Transverse colon (tissue), 4 donors: ENCODE measurements around the gene PDZD2. TPM values are rescaled to one million over a fixed set of nuclear protein-coding genes. Genes with fewer than 3 reads are reported as not detected.

ENCODE experiments used
- DNase-seq: peaks from one replicate; pipeline ENCODE4 v3.0.0-alpha.2; 2019
- H3K27ac ChIP-seq, 4 donors: fragments of 200-600 bp; sonication (generic); 2 replicates each; pipeline ENCODE4 v1.5.1; 2016 to 2018; ENCODE audit warnings: inconsistent platforms in 4 of 4
- H3K27me3 ChIP-seq: fragments of 200-600 bp; sonication (generic); 2 replicates; pipeline ENCODE4 v1.5.1; 2017; ENCODE audit warnings: inconsistent platforms
- H3K36me3 ChIP-seq, 4 donors: fragments of 200-600 bp; sonication (generic); 2 replicates each; pipeline ENCODE4 v1.5.1; 2017 to 2019; ENCODE audit warnings: inconsistent platforms in 4 of 4
- H3K4me1 ChIP-seq, 4 donors: fragments of 200-600 bp; sonication (generic); 2 replicates each; pipeline ENCODE4 v1.5.1; 2017 to 2020; ENCODE audit warnings: inconsistent platforms in 4 of 4
- H3K4me3 ChIP-seq, 4 donors: fragments of 200-600 bp; sonication (generic); 1 replicate in 1 of 4; 2 replicates in 3 of 4; pipeline versions ENCODE4 v1.5.1 to v1.6.1; 2017 to 2019; ENCODE audit warnings: inconsistent platforms in 4 of 4
- H3K9me3 ChIP-seq, 2 donors: fragments of 200-600 bp; sonication (generic); 2 replicates each; pipeline ENCODE4 v1.5.1; 2017 to 2019; ENCODE audit warnings: inconsistent platforms in 2 of 2
- EP300 ChIP-seq: sonication (generic); formaldehyde crosslinking; IDR thresholded peaks from one replicate; pipeline ENCODE4 v1.6.1; 2017; ENCODE audit warnings: antibody characterized with exemption, low read depth
- POLR2A ChIP-seq: fragments of 450-650 bp; IDR thresholded peaks from one replicate; pipeline ENCODE4 v1.6.1; 2016; ENCODE audit warnings: antibody characterized with exemption, mild to moderate bottlenecking, moderate library complexity
- POLR2AphosphoS5 ChIP-seq, 3 donors: sonication (generic); formaldehyde crosslinking; IDR thresholded peaks; one replicate each; pipeline ENCODE4 v1.6.1; 2016; ENCODE audit warnings: antibody characterized with exemption in 3 of 3
- WGBS, 2 donors: methylation state at CpG; one replicate each; pipeline ENCODE4 v1.1.5; 2018; ENCODE audit warnings: low coverage in 1 of 2; 5-methylcytosine and 5-hydroxymethylcytosine counted together
- in situ Hi-C, 4 donors: fragments of 200-750 bp; cut with MboI; loops; one replicate each; pipeline versions ENCODE4 v1.15.0 to v1.15.1; 2017; ENCODE audit warnings: low sequenced_read_pairs in 3 of 4, low pct_ligation_motif_present in 1 of 4, low pct_unique_long_range_greater_than_20kb in 1 of 4
- intact Hi-C: fragments of 100-400 bp; cut with DNase I; formaldehyde crosslinking; loops from one replicate; pipeline ENCODE4 v1.15.1; 2023; ENCODE audit warnings: low total_unique reads
- total RNA-seq, 4 donors: library from RNA; depleted of rRNA; stranded (reverse); fragments of >200 nt; gene quantifications; one replicate each; pipeline ENCODE4 v1.1.0, GENCODE V29; 2016
- TF ChIP-seq, protein P1 (sequence below), 5 experiments: fragments of 200-600 bp in 3 of 5; fragments of 450-650 bp in 2 of 5; sonication (generic) in 3 of 5; IDR thresholded peaks; 1 replicate in 2 of 5; 2 replicates in 3 of 5; pipeline ENCODE4 v1.5.1; 2016 to 2017; ENCODE audit warnings: antibody characterized with exemption in 5 of 5, inconsistent platforms in 3 of 5, mild to moderate bottlenecking in 2 of 5, moderate library complexity in 1 of 5

Gene PDZD2
- total RNA-seq, 4 donors from 2014 or later: 2.0 to 3.7 (median 2.8) TPM

DNA sequence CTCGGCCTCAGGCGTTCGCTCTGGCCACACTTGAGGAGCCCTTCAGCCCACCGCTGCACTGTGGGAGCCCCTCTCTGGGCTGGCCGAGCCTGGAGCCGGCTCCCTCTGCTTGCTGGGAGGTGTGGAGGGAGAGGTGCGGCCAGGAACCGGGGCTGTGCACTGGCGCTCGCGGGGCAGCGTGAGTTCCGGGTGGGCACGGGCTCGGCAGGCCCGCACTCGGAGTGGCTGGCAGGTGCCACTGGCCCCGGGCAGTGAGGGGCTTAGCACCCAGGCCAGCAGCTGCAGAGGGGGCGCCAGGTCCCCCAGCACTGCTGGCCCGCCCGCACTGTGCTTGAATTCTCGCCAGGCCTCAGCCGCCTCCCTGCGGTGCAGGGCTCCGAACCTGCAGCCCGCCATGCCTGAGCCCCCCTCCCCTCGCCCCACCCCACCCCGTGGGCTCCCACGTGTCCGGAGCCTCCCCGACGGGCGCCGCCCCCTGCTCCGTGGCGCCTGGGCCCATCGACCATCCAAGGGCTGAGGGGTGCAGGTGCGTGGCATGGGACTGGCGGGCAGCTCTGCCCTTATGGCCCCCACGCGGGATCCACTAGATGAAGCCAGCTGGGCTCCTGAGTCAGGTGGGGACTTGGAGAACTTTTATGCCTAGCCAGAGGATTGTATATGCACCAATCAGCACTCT, 138.2 kb downstream of the PDZD2 start:
- Histone ChIP-seq H3K4me3 (no peak overlapping the region), H3K27ac (no peak overlapping the region), H3K4me1 (no peaks in the 10 kb centered on the region), H3K36me3 (no peaks in the 10 kb centered on the region), H3K27me3 (no peaks in the 10 kb centered on the region), H3K9me3 (no peaks in the 10 kb centered on the region)
- no peak for DNase-seq
- 97% methylated on average over 41 of the region's 41 CpGs; no CpG with 5 or more reads in 1 of the 2 donors for WGBS, 2 donors
- TF ChIP-seq POLR2AphosphoS5 (IDR thresholded peaks at IDR 0.05) (no peak), POLR2A (no peak), EP300 (no peak)
- TF ChIP-seq, protein P1, sequence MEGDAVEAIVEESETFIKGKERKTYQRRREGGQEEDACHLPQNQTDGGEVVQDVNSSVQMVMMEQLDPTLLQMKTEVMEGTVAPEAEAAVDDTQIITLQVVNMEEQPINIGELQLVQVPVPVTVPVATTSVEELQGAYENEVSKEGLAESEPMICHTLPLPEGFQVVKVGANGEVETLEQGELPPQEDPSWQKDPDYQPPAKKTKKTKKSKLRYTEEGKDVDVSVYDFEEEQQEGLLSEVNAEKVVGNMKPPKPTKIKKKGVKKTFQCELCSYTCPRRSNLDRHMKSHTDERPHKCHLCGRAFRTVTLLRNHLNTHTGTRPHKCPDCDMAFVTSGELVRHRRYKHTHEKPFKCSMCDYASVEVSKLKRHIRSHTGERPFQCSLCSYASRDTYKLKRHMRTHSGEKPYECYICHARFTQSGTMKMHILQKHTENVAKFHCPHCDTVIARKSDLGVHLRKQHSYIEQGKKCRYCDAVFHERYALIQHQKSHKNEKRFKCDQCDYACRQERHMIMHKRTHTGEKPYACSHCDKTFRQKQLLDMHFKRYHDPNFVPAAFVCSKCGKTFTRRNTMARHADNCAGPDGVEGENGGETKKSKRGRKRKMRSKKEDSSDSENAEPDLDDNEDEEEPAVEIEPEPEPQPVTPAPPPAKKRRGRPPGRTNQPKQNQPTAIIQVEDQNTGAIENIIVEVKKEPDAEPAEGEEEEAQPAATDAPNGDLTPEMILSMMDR (IDR thresholded peaks at IDR 0.05): no peak
- in situ Hi-C loops: no loop called here
- intact Hi-C loops: no loop called here

DNA sequence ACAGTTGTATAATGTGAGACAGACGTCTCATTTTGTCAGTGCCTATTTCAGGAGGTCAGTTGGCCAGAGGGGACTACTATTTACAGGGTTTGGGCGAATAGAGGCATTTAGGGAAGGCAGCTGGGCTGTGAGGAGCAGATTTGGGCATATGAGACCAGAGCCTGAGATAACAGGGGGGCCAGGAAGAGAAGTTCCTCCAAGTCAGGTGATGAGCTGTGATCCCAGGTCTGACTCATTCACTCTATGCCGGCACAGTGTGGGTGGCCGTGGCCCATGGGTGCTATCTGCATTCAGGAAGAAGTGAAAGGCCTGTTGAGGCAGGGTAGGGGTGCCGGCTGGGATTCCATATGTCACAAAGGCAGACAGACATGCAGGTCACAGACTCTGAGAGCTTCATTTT, 142.8 kb downstream of the PDZD2 start:
- 64 to 69% methylated on average over 4 to 5 of the region's 5 CpGs for WGBS, 2 donors
- intact Hi-C loops: no loop called here
- in situ Hi-C loops: no loop called here

GRCh38 chr5:31783086-31783645, 144.2 kb downstream of the PDZD2 start:
- in situ Hi-C loops (no loop called here), intact Hi-C loops (no loop called here)

More for the DNA sequence above, 142.8 kb downstream of the PDZD2 start:
- Histone ChIP-seq H3K4me1 (no peaks in the 10 kb centered on the region), H3K27ac (no peak overlapping the region), H3K4me3 (no peak overlapping the region), H3K9me3 (no peaks in the 10 kb centered on the region), H3K36me3 (no peaks in the 10 kb centered on the region), H3K27me3 (no peaks in the 10 kb centered on the region)
- TF ChIP-seq, protein P1 (IDR thresholded peaks at IDR 0.05): no peak
- no peak for TF ChIP-seq POLR2AphosphoS5 (IDR thresholded peaks at IDR 0.05)
- no peak for TF ChIP-seq EP300
- no peak for TF ChIP-seq POLR2A
- no peak for DNase-seq

DNA sequence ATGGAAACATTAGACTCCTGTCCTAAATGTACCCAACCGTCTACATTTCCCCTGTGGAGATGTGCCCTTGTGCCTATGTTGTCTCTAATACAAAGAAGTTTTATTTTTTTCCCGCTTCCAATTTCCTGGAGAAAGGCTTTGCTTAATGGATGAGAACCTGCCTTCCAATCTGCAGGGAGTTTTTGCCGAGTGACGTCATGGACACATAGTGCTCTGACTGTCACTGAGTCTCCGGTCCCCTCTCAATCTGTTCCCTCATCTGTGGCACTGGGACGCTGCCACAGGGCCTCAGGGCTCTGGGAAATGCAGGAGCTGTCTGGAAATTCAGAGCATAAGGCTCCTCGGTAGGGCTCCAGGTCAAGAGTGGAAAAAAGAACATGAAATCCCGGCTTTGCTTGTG, 144.8 kb downstream of the PDZD2 start:
- 40 to 76% methylated on average over 1 to 7 of the region's 8 CpGs for WGBS, 2 donors
- intact Hi-C loops: no loop called here
- in situ Hi-C loops: no loop called here

More at GRCh38 chr5:31783086-31783645, 144.2 kb downstream of the PDZD2 start:
- no peak overlapping the region for H3K4me3 ChIP-seq
- no peaks in the 10 kb centered on the region for H3K36me3 ChIP-seq
- H3K4me1 ChIP-seq: no peaks in the 10 kb centered on the region
- H3K27ac ChIP-seq: no peak overlapping the region
- H3K9me3 ChIP-seq: no peaks in the 10 kb centered on the region
- no peak for DNase-seq
- TF ChIP-seq, protein P1 (IDR thresholded peaks at IDR 0.05): no peak
- TF ChIP-seq POLR2AphosphoS5 (IDR thresholded peaks at IDR 0.05): no peak
- no peak for TF ChIP-seq EP300
- TF ChIP-seq POLR2A: no peak
- H3K27me3 ChIP-seq: no peaks in the 10 kb centered on the region
- 52 to 70% methylated on average over 2 to 10 of the region's 10 CpGs for WGBS, 2 donors

More for the DNA sequence above, 144.8 kb downstream of the PDZD2 start:
- Histone ChIP-seq H3K9me3 (no peaks in the 10 kb centered on the region), H3K27ac (no peak overlapping the region), H3K4me3 (no peak overlapping the region), H3K27me3 (no peaks in the 10 kb centered on the region), H3K36me3 (no peaks in the 10 kb centered on the region), H3K4me1 (no peaks in the 10 kb centered on the region)
- TF ChIP-seq POLR2AphosphoS5 (IDR thresholded peaks at IDR 0.05): no peak
- no peak for TF ChIP-seq POLR2A
- TF ChIP-seq, protein P1 (IDR thresholded peaks at IDR 0.05): no peak
- no peak for TF ChIP-seq EP300
- DNase-seq: no peak
